ENCODE measurements around the gene GLCE.
"Not testable (repeated sequence)": the region's sequence is repeated elsewhere in the genome, so short reads cannot be mapped to it uniquely, and the experiment has no call there.

Gene GLCE

GRCh38 chr15:69277316-69277715 is 116.9 kb downstream of the GLCE start:
- DNase-seq = no peak

- no peak for DNase-seq
These were observed 119.2 kb downstream of the GLCE start for GRCh38 chr15:69279636-69280035.

GRCh38 chr15:69280783-69281182 is 120.3 kb downstream of the GLCE start:
- DNase-seq = no peak

- DNase-seq = no peak
These were observed 121.8 kb downstream of the GLCE start for GRCh38 chr15:69282104-69282743.

GRCh38 chr15:69285834-69286233 is 125.4 kb downstream of the GLCE start:
- DNase-seq = no peak

- no peak for DNase-seq
These were observed 127.6 kb downstream of the GLCE start for GRCh38 chr15:69288011-69288410.

- no peak for DNase-seq
These were observed 128.3 kb downstream of the GLCE start for GRCh38 chr15:69288531-69289341.

GRCh38 chr15:69289342-69290146 is 129.1 kb downstream of the GLCE start:
- DNase-seq = no peak

GRCh38 chr15:69290346-69291164 is 130.1 kb downstream of the GLCE start:
- no peak for DNase-seq

- not testable (repeated sequence) for DNase-seq
These were observed 131.2 kb downstream of the GLCE start for GRCh38 chr15:69291651-69292050.

- DNase-seq = no peak
These were observed 132.5 kb downstream of the GLCE start for GRCh38 chr15:69292826-69293420.

GRCh38 chr15:69293741-69294615 is 133.5 kb downstream of the GLCE start:
- no peak for DNase-seq

GRCh38 chr15:69296606-69297005 is 136.2 kb downstream of the GLCE start:
- DNase-seq = no peak

- DNase-seq = no peak
These were observed 137.4 kb downstream of the GLCE start for GRCh38 chr15:69297642-69298353.

- DNase-seq = no peak
These were observed 137.9 kb downstream of the GLCE start for GRCh38 chr15:69298354-69298696.

GRCh38 chr15:69298697-69299441 is 138.4 kb downstream of the GLCE start, which contains the start of gene PAQR5:
Gene PAQR5 (plus strand): TSS chr15:69298912. CDS start chr15:69360081, 61,169 bp downstream.
- peak; percentile 14 for DNase-seq

GRCh38 chr15:69299451-69299886 is 139.0 kb downstream of the GLCE start:
- no peak for DNase-seq

- DNase-seq = no peak
These were observed 139.6 kb downstream of the GLCE start for GRCh38 chr15:69299943-69300588.

- not testable (repeated sequence) for DNase-seq
These were observed 140.7 kb downstream of the GLCE start for GRCh38 chr15:69301101-69301500.

Measured in activated CD4-positive, alpha-beta T cell treated with anti-CD3 and anti-CD28 coated beads, Interleukin-2, Interleukin-6, amounts not matched to agents 100 ng/mL and 50 ng/mL, durations not matched to agents 16 hours and 8 hours (primary cell).